Uterus (tissue), 4 donors: ENCODE measurements around the gene SLC4A4. TPM values are rescaled to one million over a fixed set of nuclear protein-coding genes. Genes with fewer than 3 reads are reported as not detected.

Experiments
- DNase-seq, 2 donors: peaks; one replicate each; pipeline ENCODE4 v3.0.0-alpha.2; 2019 to 2020
- H3K27ac ChIP-seq, 2 donors: fragments of 200-600 bp; sonication (generic); 1 replicate in 1 of 2; 2 replicates in 1 of 2; pipeline ENCODE4 v1.5.1; 2016 to 2018
- H3K27me3 ChIP-seq, 2 donors: fragments of 200-600 bp; sonication (generic); one replicate each; pipeline ENCODE4 v1.5.1; 2018 to 2019; ENCODE audit warnings: control low read depth in 1 of 2
- H3K36me3 ChIP-seq, 2 donors: fragments of 200-600 bp; sonication (generic); one replicate each; pipeline ENCODE4 v1.5.1; 2019; ENCODE audit warnings: control low read depth in 1 of 2
- H3K4me1 ChIP-seq, 2 donors: fragments of 200-600 bp; sonication (generic); one replicate each; pipeline ENCODE4 v1.5.1; 2018 to 2019; ENCODE audit warnings: control low read depth in 1 of 2
- H3K4me3 ChIP-seq, 2 donors: fragments of 200-600 bp; sonication (generic); 1 replicate in 1 of 2; 2 replicates in 1 of 2; pipeline ENCODE4 v1.5.1; 2018 to 2019; ENCODE audit warnings: mild to moderate bottlenecking in 1 of 2
- H3K9me3 ChIP-seq, 2 donors: fragments of 200-600 bp; sonication (generic); one replicate each; pipeline ENCODE4 v1.5.1; 2019; ENCODE audit warnings: control low read depth in 1 of 2
- POLR2A ChIP-seq, 2 donors: fragments of 450-650 bp; IDR thresholded peaks; one replicate each; pipeline ENCODE4 v1.6.1; 2016; ENCODE audit warnings: antibody characterized with exemption in 2 of 2, mild to moderate bottlenecking in 1 of 2, moderate library complexity in 1 of 2
- intact Hi-C: fragments of 100-400 bp; cut with DNase I; formaldehyde crosslinking; loops from one replicate; pipeline ENCODE4 v1.15.1; 2023; ENCODE audit warnings: low total_unique reads
- total RNA-seq, 4 donors: library from RNA; depleted of rRNA in 3 of 4; stranded (reverse); fragments of >200 nt in 3 of 4; gene quantifications; one replicate each; pipeline versions ENCODE4 v1.1.0 to v1.2.4, GENCODE V29; 2014 to 2023
- TF ChIP-seq, protein P1 (sequence below), 4 experiments: fragments of 200-600 bp in 2 of 4; fragments of 450-650 bp in 2 of 4; sonication (generic) in 2 of 4; IDR thresholded peaks; one replicate each; pipeline ENCODE4 v1.5.1; 2016 to 2019; ENCODE audit warnings: antibody characterized with exemption in 4 of 4, mild to moderate bottlenecking in 2 of 4, moderate library complexity in 1 of 4
- donor health status: DM: yes; HTN: yes; CAD: no.

The SLC4A4 gene
- total RNA-seq, 4 donors from 2014 or later, result 0.29 to 9.0 (median 0.87) TPM

- H3K36me3 ChIP-seq, result no peaks in the 10 kb centered on the region
- TF ChIP-seq POLR2A (IDR thresholded peaks at IDR 0.05), result no peak
- TF ChIP-seq, protein P1, sequence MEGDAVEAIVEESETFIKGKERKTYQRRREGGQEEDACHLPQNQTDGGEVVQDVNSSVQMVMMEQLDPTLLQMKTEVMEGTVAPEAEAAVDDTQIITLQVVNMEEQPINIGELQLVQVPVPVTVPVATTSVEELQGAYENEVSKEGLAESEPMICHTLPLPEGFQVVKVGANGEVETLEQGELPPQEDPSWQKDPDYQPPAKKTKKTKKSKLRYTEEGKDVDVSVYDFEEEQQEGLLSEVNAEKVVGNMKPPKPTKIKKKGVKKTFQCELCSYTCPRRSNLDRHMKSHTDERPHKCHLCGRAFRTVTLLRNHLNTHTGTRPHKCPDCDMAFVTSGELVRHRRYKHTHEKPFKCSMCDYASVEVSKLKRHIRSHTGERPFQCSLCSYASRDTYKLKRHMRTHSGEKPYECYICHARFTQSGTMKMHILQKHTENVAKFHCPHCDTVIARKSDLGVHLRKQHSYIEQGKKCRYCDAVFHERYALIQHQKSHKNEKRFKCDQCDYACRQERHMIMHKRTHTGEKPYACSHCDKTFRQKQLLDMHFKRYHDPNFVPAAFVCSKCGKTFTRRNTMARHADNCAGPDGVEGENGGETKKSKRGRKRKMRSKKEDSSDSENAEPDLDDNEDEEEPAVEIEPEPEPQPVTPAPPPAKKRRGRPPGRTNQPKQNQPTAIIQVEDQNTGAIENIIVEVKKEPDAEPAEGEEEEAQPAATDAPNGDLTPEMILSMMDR (IDR thresholded peaks at IDR 0.05), result no peak
- no peak overlapping the region for H3K27ac ChIP-seq
- no peaks in the 10 kb centered on the region for H3K27me3 ChIP-seq
- H3K4me1 ChIP-seq, result no peaks in the 10 kb centered on the region
- DNase-seq, result no peak
- intact Hi-C loops, result no loop called here
- no peaks in the 10 kb centered on the region for H3K9me3 ChIP-seq
- no peak overlapping the region for H3K4me3 ChIP-seq
These were observed 38.7 kb downstream of the SLC4A4 start for GRCh38 chr4:71377561-71377960.

DNA sequence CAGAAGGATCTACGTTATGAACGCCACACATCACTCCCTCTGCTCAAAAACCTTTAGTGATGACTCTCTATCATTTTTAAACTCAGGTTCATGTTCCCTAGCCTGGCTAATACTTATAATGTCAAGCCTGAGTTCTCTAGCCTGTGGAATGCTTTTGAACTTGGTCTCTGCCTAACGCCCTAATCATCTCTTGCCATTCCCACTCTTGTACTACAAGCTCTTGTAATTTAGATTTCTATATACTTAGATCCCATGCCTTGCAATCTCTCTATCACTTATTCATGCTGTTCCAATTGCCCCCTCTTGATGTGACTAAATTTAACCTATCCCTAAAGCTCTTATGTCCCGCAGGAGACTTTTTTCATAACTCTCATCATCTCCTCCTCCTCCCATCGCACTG is 40.3 kb downstream of the SLC4A4 start:
- Histone ChIP-seq H3K27me3 (no peaks in the 10 kb centered on the region), H3K27ac (no peak overlapping the region), H3K4me1 (no peaks in the 10 kb centered on the region), H3K36me3 (no peaks in the 10 kb centered on the region), H3K9me3 (no peaks in the 10 kb centered on the region), H3K4me3 (no peak overlapping the region)
- TF ChIP-seq, protein P1 (IDR thresholded peaks at IDR 0.05), result no peak
- no peak for TF ChIP-seq POLR2A (IDR thresholded peaks at IDR 0.05)
- no peak for DNase-seq
- intact Hi-C loops, result no loop called here

- no peak for DNase-seq
- TF ChIP-seq, protein P1 (IDR thresholded peaks at IDR 0.05), result no peak
- no peak for TF ChIP-seq POLR2A (IDR thresholded peaks at IDR 0.05)
- H3K4me3 ChIP-seq, result no peak overlapping the region
- H3K4me1 ChIP-seq, result no peaks in the 10 kb centered on the region
- intact Hi-C loops, result no loop called here
- no peak overlapping the region for H3K27ac ChIP-seq
- no peaks in the 10 kb centered on the region for H3K27me3 ChIP-seq
- no peaks in the 10 kb centered on the region for H3K9me3 ChIP-seq
- H3K36me3 ChIP-seq, result no peaks in the 10 kb centered on the region
These were observed 42.0 kb downstream of the SLC4A4 start for GRCh38 chr4:71380788-71381187.

- intact Hi-C loops, result no loop called here
- TF ChIP-seq, protein P1 (IDR thresholded peaks at IDR 0.05), result no peak
- TF ChIP-seq POLR2A (IDR thresholded peaks at IDR 0.05), result no peak
- H3K4me1 ChIP-seq, result no peaks in the 10 kb centered on the region
These were observed 43.5 kb downstream of the SLC4A4 start for GRCh38 chr4:71382125-71382899.

GRCh38 chr4:71382900-71383560 is 44.2 kb downstream of the SLC4A4 start:
- DNase-seq, result no peak
- no peak for TF ChIP-seq POLR2A (IDR thresholded peaks at IDR 0.05)
- TF ChIP-seq, protein P1 (IDR thresholded peaks at IDR 0.05), result no peak
- H3K4me3 ChIP-seq, result no peak overlapping the region
- no peaks in the 10 kb centered on the region for H3K27me3 ChIP-seq
- H3K4me1 ChIP-seq, result no peaks in the 10 kb centered on the region
- H3K27ac ChIP-seq, result no peak overlapping the region
- no peaks in the 10 kb centered on the region for H3K9me3 ChIP-seq
- intact Hi-C loops, result no loop called here
- no peaks in the 10 kb centered on the region for H3K36me3 ChIP-seq

More at GRCh38 chr4:71382125-71382899, 43.5 kb downstream of the SLC4A4 start:
- DNase-seq, result no peak
- Histone ChIP-seq H3K27me3 (no peaks in the 10 kb centered on the region), H3K4me3 (no peak overlapping the region), H3K36me3 (no peaks in the 10 kb centered on the region), H3K9me3 (no peaks in the 10 kb centered on the region), H3K27ac (no peak overlapping the region)
